ENCODE measurements around the gene KLRC4. TPM values are rescaled to one million over a fixed set of nuclear protein-coding genes. Genes with fewer than 3 reads are reported as not detected.
"Not testable (repeated sequence)": the region's sequence is repeated elsewhere in the genome, so short reads cannot be mapped to it uniquely, and the experiment has no call there.

KLRC4 gene
- not detected for total RNA-seq
- long read RNA-seq: 0 reads

GRCh38 chr12:10409392-10409791 lies at the start of gene KLRC4:
KLRC4 (minus strand) TSS chr12:10409757; CDS start chr12:10409575, 182 bp downstream.
- DNase-seq (ENCODE audit: low spot score): no peak

DNA sequence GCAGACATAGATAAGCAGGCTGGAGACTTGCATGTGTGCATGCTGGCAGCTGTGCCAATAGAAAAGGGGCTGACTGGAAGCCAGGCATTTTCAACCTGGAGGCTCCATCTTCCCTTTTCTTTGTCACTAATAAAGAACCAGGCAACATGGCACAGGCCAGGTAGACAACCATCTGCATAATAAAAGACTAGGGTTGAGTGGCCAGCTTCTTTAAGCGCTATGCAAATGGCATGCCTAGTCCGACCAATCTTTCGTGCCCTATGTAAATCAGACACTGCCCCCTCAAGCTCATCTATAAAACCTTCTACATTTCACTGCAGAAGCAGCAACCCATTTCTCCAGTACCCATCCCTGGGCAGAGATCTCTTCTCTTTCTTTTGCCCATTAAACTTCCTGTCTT lies 48.2 kb upstream of the KLRC4 start:
- DNase-seq (ENCODE audit: low spot score): no peak

- DNase-seq (ENCODE audit: low spot score): no peak
Measured at GRCh38 chr12:10456856-10457255, 47.3 kb upstream of the KLRC4 start.

- no peak for DNase-seq (ENCODE audit: low spot score)
Measured at GRCh38 chr12:10455766-10456165, 46.2 kb upstream of the KLRC4 start.

DNA sequence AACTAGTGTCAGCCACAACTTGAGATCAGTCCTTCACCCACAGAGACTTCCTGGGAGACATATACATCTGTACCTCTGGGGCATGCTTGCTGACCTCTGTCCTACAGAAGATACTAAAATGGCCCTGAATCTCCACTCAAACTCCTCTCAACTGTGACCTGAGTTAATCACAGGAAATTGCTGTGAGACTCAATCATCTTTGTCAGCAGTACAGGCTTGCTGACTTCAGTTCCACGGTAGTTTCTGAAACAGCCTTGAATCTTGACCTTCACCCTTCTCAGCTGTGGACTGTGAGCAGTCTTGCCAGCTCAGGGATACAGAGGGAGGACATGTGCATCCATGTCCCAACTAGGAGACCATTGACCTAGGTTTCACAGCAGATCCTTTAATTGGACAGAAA lies 45.0 kb upstream of the KLRC4 start:
- DNase-seq (ENCODE audit: low spot score): no peak

DNA sequence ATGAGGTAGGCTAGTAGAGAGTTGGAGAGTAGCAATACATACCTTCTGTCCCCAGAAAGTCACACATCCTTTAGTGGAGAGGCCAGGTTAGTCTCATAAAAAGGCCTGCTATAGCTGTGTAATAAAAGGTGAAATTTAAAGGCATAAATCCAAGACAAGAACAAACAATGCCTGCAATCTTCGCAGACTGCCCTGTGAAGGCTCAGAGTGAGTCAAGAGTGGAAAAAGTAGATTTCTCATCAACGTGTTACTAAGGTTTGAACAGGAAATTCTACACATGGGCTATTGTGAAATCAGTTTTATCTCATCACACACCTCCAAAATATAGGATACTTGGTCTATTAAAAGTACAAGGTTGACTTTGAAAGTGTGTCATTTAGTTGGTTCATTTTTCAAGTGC lies 43.6 kb upstream of the KLRC4 start, which contains the start of gene KLRC1:
Gene KLRC1, minus strand, starts transcription at position 222 of the 400 bp plus-strand sequence. CDS start 2,221 bp downstream, outside the sequence.
- DNase-seq (ENCODE audit: low spot score): no peak

GRCh38 chr12:10448236-10448635 lies 38.7 kb upstream of the KLRC4 start:
- no peak for DNase-seq (ENCODE audit: low spot score)

DNA sequence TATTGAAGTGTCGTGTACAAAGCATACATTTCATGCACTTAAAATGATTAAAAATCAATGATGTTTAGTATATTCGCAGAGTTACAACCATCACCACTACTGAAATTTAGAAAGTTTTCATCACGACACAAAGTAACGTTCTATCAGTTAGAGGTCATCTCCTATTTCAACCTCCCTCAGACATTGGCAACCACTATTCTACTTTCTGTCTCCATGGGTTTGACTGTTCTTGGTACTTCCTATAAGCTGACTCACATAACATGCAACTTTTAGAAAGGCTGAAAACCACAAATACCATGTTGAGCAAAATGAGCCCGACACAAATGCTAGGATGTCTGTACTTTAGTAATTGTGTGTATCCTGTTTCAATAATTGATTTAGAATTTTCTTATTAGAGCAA lies 36.5 kb upstream of the KLRC4 start:
- not testable (repeated sequence) for DNase-seq (ENCODE audit: low spot score)

- not testable (repeated sequence) for DNase-seq (ENCODE audit: low spot score)
Measured at GRCh38 chr12:10441144-10441543, 31.6 kb upstream of the KLRC4 start.

DNA sequence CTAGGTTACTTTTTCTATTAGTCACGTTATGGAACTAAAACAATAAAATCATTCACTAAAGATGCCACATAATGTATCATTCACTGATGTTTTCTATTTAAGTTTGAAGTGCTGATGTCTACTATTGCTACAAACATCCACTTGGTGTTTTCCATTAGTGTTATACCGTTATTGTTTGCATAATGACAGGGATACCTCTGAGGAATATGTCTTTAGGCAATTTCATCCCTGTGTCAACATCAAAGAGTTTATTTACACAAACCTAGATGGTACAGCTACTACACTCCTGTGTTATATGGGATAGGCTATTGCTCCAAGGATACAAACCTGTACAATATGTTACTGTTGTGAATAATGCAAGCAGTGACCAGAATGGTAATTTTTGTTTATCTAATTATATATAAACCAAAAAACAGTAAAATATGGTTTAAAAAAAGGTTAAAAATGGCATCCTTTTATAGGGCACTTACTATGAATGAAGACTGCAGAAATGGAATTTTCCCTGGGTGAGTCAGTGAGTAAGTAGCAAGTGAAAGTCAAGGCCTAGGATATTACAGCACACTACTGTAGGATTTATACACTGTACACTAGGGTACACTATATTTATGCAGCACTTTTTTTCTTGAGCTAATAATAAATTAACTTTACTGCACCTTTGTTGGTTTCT lies 30.2 kb upstream of the KLRC4 start:
- not testable (repeated sequence) for DNase-seq (ENCODE audit: low spot score)

- DNase-seq (ENCODE audit: low spot score): not testable (repeated sequence)
Measured at GRCh38 chr12:10437601-10438000, 28.0 kb upstream of the KLRC4 start.

- DNase-seq (ENCODE audit: low spot score): not testable (repeated sequence)
Measured at GRCh38 chr12:10435816-10436215, 26.3 kb upstream of the KLRC4 start, which contains the start of gene KLRC2. KLRC2 (minus strand) TSS chr12:10436010; CDS start chr12:10435986, 24 bp downstream.

- not testable (repeated sequence) for DNase-seq (ENCODE audit: low spot score)
Measured at GRCh38 chr12:10430623-10431022, 21.1 kb upstream of the KLRC4 start.

- not testable (repeated sequence) for DNase-seq (ENCODE audit: low spot score)
Measured at GRCh38 chr12:10425938-10426337, 16.4 kb upstream of the KLRC4 start.

DNA sequence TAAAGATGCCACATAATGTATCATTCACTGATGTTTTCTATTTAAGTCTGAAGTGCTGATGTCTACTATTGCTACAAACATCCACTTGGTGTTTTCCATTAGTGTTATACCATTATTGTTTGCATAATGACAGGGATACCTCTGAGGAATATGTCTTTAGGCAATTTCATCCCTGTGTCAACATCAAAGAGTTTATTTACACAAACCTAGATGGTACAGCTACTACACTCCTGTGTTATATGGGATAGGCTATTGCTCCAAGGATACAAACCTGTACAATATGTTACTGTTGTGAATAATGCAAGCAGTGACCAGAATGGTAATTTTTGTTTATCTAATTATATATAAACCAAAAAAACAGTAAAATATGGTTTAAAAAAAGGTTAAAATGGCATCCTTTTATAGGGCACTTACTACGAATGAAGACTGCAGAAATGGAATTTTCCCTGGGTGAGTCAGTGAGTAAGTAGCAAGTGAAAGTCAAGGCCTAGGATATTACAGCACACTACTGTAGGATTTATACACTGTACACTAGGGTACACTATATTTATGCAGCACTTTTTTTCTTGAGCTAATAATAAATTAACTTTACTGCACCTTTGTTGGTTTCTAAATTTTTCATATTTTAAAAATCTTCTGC lies 14.8 kb upstream of the KLRC4 start:
- DNase-seq (ENCODE audit: low spot score): not testable (repeated sequence)

DNA sequence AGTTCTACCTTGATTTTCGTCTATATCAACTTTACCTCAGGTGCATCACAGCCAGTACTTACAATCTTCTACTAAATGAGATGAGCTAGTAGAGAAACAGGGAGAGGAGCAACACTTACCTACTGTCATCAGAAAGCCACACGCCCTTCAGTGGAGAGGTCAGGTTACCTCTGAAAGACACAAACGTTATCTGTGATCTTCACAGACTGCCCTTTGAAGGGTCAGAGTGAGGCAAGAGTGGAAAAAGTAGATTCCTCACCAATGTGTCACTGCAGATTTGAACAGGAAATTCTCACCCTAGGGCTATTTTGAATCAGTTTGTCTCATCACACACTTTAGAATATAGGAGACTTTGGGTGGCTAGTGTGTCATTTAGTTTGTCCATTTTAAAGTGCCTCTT lies 12.6 kb upstream of the KLRC4 start:
- DNase-seq (ENCODE audit: low spot score): not testable (repeated sequence)

DNA sequence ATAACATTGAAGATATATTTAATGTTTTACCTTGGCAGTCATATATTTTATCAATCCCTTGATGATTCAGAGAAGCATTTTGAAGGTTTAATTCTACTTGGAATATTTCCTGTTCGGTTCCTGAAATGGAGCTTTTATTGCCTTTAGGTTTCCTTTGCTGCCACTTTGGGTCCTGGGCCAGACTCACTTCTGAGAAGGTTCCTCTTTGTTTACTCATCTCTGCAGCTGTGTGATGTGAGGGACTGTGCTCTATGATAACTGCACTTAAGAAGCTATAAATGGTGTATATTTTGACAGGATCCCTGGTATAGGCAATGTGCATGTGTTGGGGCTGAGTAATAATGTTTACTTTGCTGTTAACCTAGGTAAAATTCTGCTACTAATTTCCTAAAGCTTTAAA lies 10.8 kb upstream of the KLRC4 start, which contains the start of gene KLRC3:
Gene KLRC3, minus strand, starts transcription at position 262 of the 400 bp plus-strand sequence. Its CDS starts 45 bp downstream, at position 217.
- not testable (repeated sequence) for DNase-seq (ENCODE audit: low spot score)

DNA sequence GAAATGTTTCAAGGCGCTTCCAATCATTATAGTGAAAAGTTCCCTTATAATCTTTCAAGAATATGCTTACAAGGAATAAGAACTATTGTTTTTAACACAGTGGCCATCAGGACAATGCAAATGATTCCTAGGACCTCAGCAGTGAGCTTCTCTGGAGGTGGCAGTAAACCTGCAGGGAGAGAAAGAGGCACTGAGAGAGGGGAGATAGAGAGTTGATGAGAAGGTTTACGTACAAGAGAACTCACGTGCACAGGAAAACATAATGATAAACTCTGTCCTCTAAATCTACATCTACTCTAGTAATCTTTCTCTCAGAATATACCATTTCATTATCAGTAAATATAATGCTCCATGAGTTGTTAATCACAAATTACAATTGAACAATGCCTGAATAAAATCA lies 715 bp downstream of the KLRC4 start:
- no peak for DNase-seq (ENCODE audit: low spot score)

GRCh38 chr12:10406725-10407124 lies 2.8 kb downstream of the KLRC4 start:
- DNase-seq (ENCODE audit: low spot score): no peak

DNA sequence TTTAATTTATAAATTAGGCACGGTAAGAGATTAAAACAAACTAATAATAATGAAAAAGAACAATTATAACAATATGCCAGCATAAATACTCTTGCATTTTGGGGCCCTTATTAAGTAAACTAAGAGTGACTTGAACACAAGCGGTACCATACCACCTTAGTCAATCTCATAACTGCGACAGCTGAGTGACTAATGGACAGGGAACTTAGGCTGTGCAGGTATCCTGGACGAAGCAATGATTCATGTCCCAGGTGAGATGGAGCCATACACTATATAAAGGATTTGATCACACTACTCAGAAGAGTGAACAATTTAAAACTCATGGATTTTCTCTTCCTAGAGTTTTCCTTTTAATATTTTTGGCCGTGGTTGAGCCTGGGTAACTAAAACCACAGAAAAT lies 4.3 kb downstream of the KLRC4 start:
- no peak for DNase-seq (ENCODE audit: low spot score)

GRCh38 chr12:10404798-10405197 lies 4.8 kb downstream of the KLRC4 start:
- no peak for DNase-seq (ENCODE audit: low spot score)

DNA sequence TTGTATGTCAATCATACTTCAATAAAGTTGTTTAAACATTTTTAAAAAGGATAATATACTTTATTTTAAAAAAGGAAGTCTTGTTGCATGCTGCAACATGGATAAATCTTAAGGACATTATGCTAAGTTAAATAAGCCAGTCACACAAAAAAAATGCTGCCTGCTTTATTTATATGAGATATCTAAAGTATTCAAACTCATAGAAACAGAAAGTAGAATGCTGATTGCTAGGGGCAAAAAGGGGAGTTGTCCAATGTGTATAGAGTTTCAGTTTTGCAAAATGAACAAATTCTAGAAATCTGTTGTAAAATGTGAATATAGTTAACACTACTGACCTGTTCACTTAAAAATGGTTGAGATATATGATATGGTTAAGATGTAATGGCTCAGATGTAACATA lies 8.7 kb downstream of the KLRC4 start:
- no peak for DNase-seq (ENCODE audit: low spot score)

GRCh38 chr12:10398168-10398567 lies 11.4 kb downstream of the KLRC4 start:
- DNase-seq (ENCODE audit: low spot score): no peak

All from mesenteric fat pad (tissue), 1 donor.